RKO (cell line): ENCODE data around the gene HK1.
A peak's percentile ranks its signal among the peaks of the same experiment; 100 is the strongest.

Source experiments
- DNase-seq: peaks from one replicate; pipeline ENCODE4 v3.0.0-alpha.2; 2016; ENCODE audit warnings: low spot score

Gene HK1

GRCh38 chr10:69406816-69407580, 128.7 kb downstream of the HK1 start:
- DNase-seq, result no peak

GRCh38 chr10:69407621-69408301, 129.5 kb downstream of the HK1 start:
- DNase-seq, result peak; percentile 42

DNA sequence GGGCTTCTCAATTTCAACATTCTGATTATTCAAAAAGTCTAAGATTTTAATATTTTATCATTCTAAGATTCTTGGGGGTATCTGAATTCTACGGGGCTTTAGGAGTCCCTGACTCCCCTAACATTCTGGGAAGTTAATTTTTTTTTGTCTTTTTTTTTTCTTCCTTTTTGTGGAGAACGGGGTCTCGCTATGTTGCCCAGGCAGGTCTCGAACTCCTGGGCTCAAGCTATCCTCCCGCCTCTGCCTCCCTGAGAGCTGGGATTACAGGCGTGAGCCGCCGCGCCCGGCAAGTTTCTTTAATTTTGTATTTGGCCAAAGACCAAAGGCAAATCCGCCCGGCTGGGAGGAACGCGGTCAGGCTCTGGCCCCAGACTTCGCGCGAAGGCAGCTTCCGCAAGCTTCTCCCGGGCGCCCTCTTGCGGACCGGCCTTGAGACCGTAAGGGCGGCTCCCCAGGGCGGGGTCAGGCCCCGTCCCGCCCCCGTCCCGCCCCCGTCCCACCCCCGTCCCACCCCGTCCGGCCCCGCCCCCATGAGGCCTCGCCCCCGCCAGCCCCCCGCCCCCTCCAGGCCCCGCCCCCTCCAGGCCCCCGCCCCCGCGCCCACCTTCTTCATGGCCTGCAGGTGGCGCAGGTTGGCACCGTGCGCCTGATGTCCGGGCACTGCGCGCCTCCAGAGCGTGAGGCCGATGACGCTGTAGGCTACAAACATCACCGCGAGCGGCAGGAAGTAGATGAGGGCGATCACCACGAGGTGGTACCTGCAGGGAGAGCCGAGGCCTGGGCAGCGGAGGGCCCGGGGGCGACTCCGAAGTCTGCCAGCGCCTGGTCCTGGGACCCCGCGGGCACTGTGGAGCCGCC, 130.3 kb downstream of the HK1 start:
- DNase-seq, result peak; percentile 92

GRCh38 chr10:69409176-69409495, 130.8 kb downstream of the HK1 start:
- DNase-seq, result no peak

DNA sequence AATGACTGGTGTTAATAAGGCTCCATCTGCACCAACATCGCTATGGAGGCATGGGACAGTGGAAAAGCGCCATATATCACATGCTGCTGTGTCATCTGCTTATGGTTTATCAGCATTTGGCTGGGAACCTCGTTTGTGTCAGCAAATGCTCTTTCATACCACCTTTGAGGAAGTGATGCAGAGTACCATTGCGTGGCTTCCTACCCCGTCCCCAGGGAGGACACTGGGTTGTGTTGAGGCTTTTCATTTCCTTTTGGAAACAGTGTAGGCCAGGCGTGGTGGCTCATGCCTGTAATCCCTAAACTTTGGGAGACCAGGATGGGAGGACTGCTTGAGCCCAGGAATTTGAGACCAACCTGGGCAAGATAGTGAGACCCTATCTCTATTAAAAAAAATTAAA, 131.7 kb downstream of the HK1 start:
- DNase-seq, result no peak

GRCh38 chr10:69410487-69410886, 132.2 kb downstream of the HK1 start:
- DNase-seq, result no peak

DNA sequence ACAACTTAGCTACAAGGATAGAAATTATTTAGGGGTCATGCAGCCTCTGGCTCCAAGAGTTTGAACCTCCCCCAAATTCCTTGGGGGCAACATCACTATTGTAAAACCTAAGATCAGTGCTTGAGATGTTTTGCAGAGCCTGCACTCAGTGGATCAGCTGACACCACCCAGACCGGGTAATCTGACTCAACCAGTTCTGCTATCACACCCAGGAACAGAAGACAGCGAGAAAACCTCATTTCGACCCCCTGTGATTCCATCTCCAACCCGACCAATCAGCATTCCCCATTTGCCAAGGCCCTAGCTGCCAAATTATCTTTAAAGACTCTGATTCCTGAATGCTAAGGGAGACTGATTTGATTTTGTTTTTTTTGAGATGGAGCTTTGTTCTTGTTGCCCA, 133.2 kb downstream of the HK1 start:
- no peak for DNase-seq

GRCh38 chr10:69412232-69412790, 134.0 kb downstream of the HK1 start:
- DNase-seq, result no peak

GRCh38 chr10:69413221-69413865, 135.0 kb downstream of the HK1 start:
- DNase-seq, result peak; percentile 66

DNA sequence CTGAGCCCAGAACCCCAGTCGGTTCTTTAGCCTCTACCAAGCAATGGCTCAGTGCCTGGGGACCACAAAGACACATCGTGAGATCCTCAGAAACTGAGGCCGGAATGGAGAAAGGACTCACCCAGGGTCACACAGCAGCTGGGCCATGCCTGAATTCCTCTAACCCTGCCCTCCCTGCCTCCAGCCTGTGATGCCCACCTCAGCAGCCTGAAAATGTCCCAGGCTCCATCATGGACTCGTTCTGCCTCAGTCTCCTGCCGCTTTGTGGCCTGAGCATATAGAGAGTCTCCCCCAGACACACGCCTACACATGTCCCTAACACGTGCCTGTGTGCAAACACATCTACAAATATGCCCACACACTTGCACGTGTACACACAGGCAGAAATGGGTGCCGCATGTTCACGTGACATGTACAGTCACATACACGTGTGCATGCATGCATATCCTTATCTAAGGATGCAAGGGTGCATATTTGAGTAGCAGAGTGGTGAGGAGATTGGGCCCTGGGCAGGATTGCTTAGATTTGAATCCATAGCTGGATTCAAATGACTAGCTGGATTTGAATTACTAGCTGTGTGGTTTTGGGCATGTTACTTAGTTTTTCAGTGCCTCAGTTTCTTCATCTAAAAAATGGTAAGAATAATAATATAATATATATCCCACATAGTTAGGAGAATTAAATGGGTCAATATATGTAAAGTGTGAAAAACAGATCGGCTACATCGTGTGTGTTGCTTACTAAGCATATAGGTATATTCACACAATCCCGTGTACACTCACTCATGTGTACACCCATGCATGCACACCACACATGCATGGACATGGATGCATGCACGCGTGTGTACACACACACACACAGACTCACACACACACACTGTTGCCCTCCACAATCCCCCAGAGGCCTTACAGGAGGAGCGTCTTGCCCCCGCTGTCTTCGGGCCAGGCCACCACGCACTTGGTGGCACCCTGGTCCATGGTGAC, 136.0 kb downstream of the HK1 start:
- DNase-seq, result no peak

GRCh38 chr10:69415049-69415448, 136.8 kb downstream of the HK1 start:
- no peak for DNase-seq

GRCh38 chr10:69415951-69416350, 137.7 kb downstream of the HK1 start:
- DNase-seq, result no peak

DNA sequence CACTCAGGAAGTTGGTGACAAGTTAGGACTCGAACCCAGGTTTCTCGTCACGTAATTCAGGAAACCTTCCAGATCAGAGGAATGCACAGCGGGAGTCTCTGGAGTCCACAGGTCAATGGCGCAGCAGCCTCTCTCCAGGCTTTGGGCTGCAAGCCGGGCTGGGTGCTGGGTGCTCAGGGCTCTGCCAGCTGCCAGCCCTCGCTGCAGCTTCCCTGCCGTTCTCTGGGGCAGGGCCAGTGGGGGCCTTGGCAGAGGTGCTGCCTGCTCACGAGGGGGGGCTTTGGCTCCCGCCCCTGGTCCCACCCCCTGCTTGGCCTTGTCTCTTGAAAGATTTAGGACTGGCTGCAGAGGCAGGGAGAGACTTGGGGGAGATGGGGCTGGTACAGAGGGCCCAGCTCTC, 138.4 kb downstream of the HK1 start, which contains the start of gene TACR2:
Gene TACR2 (minus strand): TSS at position 224 of the 400 bp plus-strand sequence. CDS start 595 bp downstream, outside the sequence.
- no peak for DNase-seq

DNA sequence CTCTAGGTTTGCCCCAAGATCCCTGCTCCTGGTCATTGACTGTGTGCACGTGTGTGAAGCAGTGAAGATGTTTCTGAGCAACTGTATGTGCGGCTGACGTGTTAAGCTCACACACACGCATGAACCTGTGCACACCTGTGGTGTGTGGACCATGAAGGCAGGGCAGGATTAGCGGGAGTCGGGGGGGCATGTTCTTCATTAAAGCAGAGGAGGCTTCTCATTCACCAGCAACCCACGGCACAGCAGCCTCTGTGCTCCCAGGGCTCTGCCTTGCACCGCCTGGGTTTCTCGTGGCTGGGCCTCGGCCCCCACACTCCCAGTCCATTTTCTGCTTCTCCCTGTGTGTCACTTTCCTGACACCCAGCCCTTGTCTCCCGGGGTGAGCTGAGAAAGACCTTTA, 139.2 kb downstream of the HK1 start:
- DNase-seq, result no peak

GRCh38 chr10:69418052-69418752, 139.9 kb downstream of the HK1 start:
- no peak for DNase-seq

GRCh38 chr10:69419096-69419743, 140.9 kb downstream of the HK1 start:
- no peak for DNase-seq

- DNase-seq, result no peak
These were observed 141.4 kb downstream of the HK1 start for GRCh38 chr10:69419744-69420126.

- DNase-seq, result no peak
These were observed 143.5 kb downstream of the HK1 start for GRCh38 chr10:69421611-69422308.

DNA sequence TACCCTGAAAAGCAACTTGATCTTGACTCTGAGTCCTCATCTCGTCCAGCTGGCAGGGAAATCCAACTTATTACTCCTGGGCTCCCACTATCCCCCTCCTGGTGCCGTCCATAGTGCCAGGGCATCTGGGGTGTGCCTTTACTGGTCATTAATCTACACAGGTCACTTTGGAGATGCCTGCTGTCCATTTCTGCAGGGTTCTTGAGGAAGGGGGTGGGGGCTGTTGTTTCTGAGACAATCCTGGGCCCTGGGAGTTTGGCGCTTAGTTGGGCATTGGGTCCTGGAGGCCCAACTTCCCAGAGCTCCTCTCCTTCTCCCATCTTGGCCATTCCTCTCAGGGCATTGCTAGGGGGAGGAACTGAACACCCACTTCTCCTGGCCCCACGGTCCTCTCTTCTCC, 144.4 kb downstream of the HK1 start:
- no peak for DNase-seq
